Glomerular visceral epithelial cell (primary cell): Measurements from ENCODE around the gene GGT7.
"Not testable (repeated sequence)": the region's sequence is repeated elsewhere in the genome, so short reads cannot be mapped to it uniquely, and the experiment has no call there.

ENCODE experiments used
- DNase-seq: peaks from one replicate; pipeline ENCODE4 v3.0.0-alpha.2; 2016; ENCODE audit errors: extremely low spot score

GGT7 gene

GRCh38 chr20:34848597-34848996, 24.1 kb downstream of the GGT7 start:
- no peak for DNase-seq

DNA sequence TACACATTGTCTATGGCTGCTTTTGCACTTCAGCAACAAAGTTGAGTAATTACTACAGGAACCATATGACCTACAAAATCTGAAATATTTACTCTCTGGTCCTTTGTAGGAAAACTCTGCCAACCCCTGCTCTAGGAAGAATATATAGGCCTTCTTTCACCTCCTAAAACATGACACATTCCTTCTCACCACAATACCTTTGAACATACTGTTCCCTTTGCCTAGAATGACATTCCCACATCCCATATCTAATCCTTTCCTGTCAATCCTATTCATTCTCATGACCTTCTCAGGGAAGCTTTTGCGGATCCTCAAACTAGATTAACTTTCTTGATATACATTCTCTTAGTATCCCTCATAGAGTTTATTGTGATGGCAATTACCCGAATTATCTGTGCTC, 29.2 kb downstream of the GGT7 start:
- DNase-seq: no peak

GRCh38 chr20:34842143-34842542, 30.5 kb downstream of the GGT7 start:
- DNase-seq: no peak

DNA sequence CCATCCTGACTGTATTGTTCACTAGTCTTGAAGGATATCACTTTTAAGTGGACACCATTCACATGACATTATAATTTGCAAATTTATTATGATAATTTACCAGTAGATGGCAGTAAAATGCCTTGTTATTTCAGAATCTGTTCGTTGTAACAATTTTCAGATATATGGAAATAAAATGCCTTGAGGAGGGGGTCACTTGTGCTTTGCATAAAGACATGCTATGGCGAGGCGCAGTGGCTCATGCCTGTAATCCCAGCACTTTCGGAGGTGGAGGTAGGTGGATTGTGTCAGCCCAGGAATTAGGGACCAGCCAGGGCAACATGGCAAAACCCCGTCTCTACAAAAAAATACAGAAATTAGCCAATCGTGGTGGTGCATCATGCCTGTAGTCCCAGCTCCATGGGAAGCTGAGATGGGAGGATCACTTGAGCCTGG, 38.2 kb downstream of the GGT7 start:
- peak; percentile 30 for DNase-seq

DNA sequence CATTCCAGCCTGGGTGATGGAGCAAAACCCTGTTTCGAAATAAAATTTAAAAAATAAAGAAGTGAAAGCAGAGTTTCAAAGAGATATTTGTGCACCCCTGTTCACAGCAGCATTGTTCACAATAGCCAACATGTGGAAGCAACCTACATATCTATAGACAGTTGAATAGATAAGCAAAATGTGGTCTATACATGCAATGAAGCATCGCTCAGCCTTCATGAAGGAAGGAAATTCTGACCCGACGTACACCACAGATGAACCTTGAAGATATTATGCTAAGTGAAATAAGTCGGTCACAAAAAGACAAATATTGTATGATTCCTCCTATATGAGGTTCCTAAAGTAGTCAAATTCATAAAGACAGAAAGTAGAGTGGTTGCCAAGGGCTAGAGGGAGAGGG, 40.7 kb downstream of the GGT7 start:
- DNase-seq: no peak

DNA sequence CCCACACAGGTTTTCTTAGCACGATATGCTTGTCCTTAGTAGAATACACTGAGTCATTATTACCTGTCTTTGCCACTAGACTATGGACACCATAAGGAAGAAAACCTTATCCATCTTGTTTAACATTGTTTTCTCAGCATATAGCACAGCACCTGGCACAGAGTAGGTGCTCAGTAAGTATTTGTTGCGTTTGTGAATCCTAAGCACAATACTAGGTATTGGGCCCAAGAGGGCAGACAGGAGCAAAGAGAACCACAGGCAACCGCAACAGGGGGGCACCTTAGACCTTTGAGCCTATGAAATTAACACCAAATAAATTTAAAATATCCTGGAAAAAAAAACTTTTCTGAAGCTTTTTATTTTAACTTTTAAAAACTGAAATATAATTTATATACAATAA, 43.5 kb downstream of the GGT7 start:
- no peak for DNase-seq

DNA sequence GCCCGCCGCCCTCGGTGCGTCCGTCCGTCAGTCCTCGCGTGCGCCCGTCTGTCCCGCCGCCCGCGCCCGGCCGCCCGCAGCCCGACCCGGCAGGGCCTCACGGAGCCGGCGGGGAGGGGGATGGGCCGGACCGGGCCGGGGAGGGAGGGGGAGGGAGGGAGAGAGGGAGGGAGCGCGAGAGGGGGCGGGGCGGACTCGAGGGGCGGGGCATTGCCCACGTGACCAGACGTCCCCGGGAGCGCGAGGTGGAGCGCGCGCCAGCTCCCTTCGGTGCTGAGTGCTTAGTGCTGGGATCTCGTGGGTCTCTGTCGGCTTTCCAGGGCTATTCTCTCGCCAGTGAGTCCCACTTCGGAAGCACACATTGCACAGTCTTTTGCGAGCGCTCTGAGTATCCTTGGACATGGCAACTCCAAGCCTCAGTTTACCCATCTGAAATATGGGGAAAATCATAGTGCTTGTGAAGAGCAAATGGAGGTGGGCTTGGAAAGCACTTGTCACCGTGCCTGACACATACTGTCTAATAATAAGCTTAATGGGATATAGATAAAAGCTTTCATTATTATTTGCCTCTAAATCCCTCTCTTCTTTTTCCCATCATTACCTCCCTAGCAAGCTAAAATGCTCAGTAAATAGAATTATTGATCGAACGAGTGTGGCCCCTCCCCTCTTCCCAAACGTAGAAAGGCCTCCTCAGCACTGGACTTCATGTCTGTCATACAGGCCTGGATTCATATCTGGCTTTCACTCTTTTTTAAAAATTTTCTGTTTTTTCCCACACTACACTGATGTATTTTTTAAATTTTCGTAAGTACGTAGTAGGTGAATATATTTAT, 46.9 kb downstream of the GGT7 start, which contains the start of gene NCOA6:
TSS of gene NCOA6 (minus strand) at position 122 of the 833 bp plus-strand sequence. CDS start 43,296 bp downstream, outside the sequence.
- peak; percentile 89 for DNase-seq

- peak; percentile 65 for DNase-seq
These were observed 47.7 kb downstream of the GGT7 start for GRCh38 chr20:34824806-34825529.

DNA sequence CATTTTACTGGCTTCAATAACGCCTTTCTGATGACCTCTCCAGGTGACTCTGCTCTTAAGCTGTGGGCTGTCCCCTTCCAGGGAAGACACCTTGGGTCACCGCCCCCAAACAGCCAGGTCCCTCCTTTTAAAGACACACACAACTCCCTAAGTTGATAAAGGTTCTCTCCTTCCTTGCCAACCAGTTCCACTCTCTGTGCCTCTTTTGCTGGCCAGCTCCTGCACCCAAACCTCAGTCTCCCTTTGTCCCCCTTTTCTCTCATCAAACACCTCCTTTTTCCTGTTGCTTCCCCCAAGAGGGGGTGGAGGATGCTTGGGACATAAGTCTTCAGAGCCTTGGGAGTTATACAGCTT, 48.2 kb downstream of the GGT7 start:
- peak; percentile 78 for DNase-seq

GRCh38 chr20:34824026-34824425, 48.6 kb downstream of the GGT7 start:
- DNase-seq: no peak

DNA sequence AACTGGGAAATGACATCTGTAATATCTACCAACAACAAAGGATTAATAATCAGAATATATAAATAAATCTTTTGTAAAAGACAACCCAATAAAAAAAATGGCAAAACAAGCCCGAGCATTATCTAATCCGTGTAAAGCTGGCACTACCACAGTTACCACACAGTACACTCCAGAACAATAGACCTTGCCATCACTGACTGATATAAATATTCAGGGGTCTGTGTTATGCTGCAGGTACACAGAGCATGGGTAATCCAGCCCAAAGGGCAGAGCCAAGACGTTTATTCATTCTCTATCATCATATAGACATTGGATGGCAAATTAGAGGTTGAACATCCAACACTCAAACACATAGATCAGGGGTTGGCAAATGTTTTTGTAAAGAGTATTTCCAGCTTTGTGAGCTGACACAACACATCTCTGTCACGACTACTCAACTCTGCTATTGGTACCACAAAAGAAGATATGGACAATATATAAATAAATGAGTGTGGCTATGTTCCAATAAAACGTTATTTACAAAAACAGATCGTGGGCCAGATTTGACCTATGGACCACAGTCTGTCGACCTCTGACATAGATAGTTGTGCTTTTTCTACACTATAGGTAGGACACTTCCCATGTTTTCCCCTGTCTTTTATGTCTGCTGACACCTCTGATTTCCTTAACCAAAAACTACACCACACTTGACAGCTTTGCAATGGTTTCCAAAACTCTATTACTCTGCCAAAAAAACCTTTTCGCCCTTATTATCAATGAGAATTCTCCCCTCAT, 51.7 kb downstream of the GGT7 start:
- no peak for DNase-seq

DNA sequence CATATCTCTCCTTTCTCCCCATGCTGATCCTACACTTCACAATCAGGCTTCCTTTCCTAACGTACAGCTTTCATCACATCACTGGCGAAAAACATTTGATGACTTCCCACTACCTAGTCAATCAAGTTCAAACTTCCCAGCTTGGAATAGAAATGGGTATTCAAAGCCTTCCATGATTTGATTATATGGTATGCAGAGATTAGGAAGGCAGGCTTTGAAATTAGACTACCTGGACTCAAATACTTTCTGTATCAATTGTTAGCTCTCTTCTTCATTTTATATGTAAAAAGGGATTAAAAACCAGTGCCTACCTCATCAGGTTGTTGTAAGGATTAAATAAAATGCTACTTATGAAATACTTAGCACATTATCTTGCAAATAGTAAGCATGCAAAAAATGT, 54.9 kb downstream of the GGT7 start:
- DNase-seq: no peak

GRCh38 chr20:34817072-34817471, 55.6 kb downstream of the GGT7 start:
- DNase-seq: no peak

DNA sequence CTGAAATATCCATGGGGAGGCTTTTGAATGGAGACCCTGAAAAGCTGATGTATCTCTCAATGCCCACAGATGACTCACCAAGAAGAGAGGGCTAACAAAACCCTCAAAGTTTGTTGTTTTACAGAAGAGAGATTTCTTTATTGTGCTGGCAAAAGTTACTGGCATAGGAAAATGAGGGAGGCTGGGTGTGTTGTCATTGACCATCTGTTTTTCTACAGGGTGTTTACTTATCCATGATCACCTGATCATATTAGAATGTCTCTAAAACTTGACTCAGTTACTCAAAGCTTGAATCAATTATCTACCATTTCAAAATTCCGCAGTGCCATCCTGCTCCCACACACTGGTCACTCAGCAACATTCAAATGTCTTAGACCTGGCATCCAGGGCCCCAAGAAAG, 57.0 kb downstream of the GGT7 start:
- peak; percentile 17 for DNase-seq

- DNase-seq: no peak
These were observed 64.1 kb downstream of the GGT7 start for GRCh38 chr20:34808583-34808982.

- DNase-seq: not testable (repeated sequence)
These were observed 64.7 kb downstream of the GGT7 start for GRCh38 chr20:34807944-34808465.

- DNase-seq: no peak
These were observed 66.4 kb downstream of the GGT7 start for GRCh38 chr20:34806255-34806654.

DNA sequence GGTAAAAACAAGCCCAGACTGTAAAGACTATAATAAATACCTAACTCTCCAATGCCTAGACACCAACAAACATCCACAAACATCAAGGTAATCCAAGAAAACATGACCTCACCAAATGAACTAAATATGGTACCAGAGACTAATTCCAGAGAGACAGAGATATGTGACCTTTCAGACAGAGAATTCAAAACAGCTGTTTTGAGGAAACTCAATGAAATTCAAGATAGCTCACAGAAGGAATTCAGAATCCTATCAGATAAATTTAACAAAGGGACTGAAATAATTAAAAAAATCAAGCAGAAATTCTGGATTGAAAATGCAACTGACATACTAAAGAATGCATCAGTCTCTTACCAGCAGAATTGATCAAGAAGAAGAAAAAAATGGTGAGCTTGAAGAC, 73.8 kb downstream of the GGT7 start:
- no peak for DNase-seq

- DNase-seq: no peak
These were observed 74.3 kb downstream of the GGT7 start for GRCh38 chr20:34798328-34798727.

DNA sequence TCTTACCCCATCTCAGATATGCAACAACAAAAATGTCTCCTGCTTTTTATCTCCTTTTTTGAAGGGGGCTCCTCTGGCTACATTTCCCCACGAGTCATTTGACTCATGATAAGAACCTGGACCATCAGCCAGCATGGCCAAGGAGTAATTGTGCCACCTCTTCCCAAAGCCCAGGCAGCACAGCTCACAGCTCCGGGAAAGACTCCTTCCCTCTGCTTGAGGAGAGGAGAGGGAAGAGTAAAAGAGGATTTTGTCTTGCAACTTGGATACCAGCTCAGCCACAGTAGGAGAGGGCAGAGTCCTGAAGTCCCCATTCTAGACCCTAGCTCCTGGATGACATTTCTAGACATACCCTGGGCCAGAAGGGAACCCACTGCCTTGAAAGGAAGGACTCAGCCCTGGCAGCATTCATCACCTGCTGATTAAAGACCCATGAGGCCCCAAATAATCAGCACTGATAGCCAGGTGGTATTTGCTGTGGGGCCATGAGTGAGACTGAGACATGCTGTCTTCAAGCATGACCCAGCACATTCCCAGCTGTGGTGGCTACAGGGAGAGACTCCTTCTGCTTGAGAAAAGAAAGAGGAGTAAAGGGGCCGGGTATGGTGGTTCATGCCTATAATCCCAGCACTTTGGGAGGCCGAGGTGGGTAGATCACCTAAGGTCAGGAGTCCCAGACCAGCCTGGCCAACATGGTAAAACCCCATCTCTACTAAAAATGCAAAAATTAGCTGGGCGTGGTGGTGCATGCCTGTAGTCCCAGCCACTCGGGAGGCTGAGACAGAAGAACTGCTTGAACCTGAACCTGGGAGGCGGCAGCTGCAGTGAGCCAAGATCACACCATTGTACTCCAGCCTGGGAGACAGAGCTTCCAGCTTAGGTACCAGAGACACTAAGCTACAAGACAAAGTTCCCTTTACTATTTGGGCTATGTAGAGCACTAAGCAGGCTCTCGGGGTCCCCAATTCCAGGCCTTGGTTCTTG, 75.4 kb downstream of the GGT7 start:
- DNase-seq: no peak
